ENCODE data around the gene CYTH3. TPM values are rescaled to one million over a fixed set of nuclear protein-coding genes. Genes with fewer than 3 reads are reported as not detected.

CYTH3 gene
- total and polyA plus RNA-seq, 2 of the 4 experiments (the other 2 are of a cell fraction), result 14.2 to 34.8 TPM

DNA sequence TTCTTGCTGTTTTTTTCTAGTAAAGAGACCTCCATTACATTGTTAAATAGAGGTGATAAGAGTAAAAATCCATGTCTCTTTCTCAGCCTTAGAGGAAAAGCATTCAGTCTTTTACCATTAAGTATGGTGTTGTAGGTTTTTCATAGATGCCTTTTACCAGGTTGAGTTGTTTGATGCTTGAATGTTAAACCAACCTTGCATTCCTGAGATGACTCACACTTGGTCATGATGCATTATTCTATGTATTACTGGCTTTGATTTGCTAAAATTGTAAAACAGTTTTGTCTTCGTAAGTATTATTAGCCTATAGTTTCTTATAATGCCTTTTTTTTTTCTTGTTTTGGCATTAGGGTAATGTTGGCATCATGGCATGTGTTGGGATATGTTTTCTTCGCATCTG is 151.3 kb downstream of the CYTH3 start:
- no peak overlapping the region for H3K14ac ChIP-seq (replicated peaks; ENCODE audit: low read depth, low read length)
- no peak overlapping the region for H2BK5ac ChIP-seq (ENCODE audit: low read depth, low read length, poor library complexity, severe bottlenecking)
- H2AK9ac ChIP-seq (replicated peaks; ENCODE audit: low read depth, low read length, poor library complexity), result no peak overlapping the region
- peak; percentile 61 for DNase-seq
- no peaks in the 10 kb centered on the region for H3K27me3 ChIP-seq (ENCODE audit: control insufficient read depth, insufficient read depth, low read length)
- ChIA-PET POLR2A (ENCODE audit: unreplicated experiment) (no interaction called here), CTCF (interaction anchor here (0.6 kb wide), 1 partner anchor 124 kb away, joined by 4 read pairs; no protein-coding TSS in a partner anchor)
- in situ Hi-C loops (cut with MboI; ENCODE audit: low sequenced_read_pairs), result no loop called here
- H4K5ac ChIP-seq (ENCODE audit: low read depth, low read length), result no peak overlapping the region
- H4K8ac ChIP-seq (ENCODE audit: low read depth in 2 of 2, low read length in 2 of 2), result no peak overlapping the region
- H3K4me3 ChIP-seq (ENCODE audit: insufficient read depth, low read depth, low read length), result no peak overlapping the region
- H3K9me3 ChIP-seq (ENCODE audit: control insufficient read depth, insufficient read depth, low read length), result peaks cover 9% of the 10 kb centered on the region
- no peak overlapping the region for H2AFZ ChIP-seq (replicated peaks; ENCODE audit: low read length, poor library complexity)
- WGBS, 2 experiments (ENCODE audit: extremely low coverage in 2 of 2, insufficient read length in 1 of 2), result 100% methylated on average over 1 of the region's 2 CpGs; no CpG with 5 or more reads in 1 of the 2 experiments
- no peak overlapping the region for H3K9ac ChIP-seq (ENCODE audit: low read depth, low read length)
- dilution Hi-C loops (cut with HindIII; ENCODE audit: low sequenced_read_pairs, unreplicated experiment), result no loop called here
- no peak for ATAC-seq (ENCODE audit: low read depth)
- H3K36me3 ChIP-seq (ENCODE audit: control insufficient read depth, insufficient read depth, low read length), result peaks cover 39% of the 10 kb centered on the region
- H3K4me2 ChIP-seq (ENCODE audit: low read depth, low read length), result no peak overlapping the region
- BruUV-seq (replicated peaks), result no TSS peak
- H3K23ac ChIP-seq (ENCODE audit: low read depth, low read length), result no peak overlapping the region
- no peaks in the 10 kb centered on the region for H3K9me1 ChIP-seq (ENCODE audit: insufficient read depth, low read length)
- H3K56ac ChIP-seq (ENCODE audit: extremely low read depth, insufficient read depth, low read length), result no peak overlapping the region
- no peak overlapping the region for H3K18ac ChIP-seq (ENCODE audit: low read depth, low read length)
- no peak overlapping the region for H2BK120ac ChIP-seq (ENCODE audit: low read depth, low read length)
- H2BK20ac ChIP-seq (ENCODE audit: low read depth, low read length), result no peak overlapping the region
- H3K27ac ChIP-seq (ENCODE audit: insufficient read depth, low read length), result no peak overlapping the region
- no peak overlapping the region for H2AK5ac ChIP-seq (ENCODE audit: low read depth, low read length)
- intact Hi-C loops (cut with micrococcal nuclease), result no loop called here
- no peaks in the 10 kb centered on the region for H4K20me1 ChIP-seq (ENCODE audit: insufficient read depth, low read length)
- no peak overlapping the region for H2BK15ac ChIP-seq (ENCODE audit: low read depth, low read length)
- H4K91ac ChIP-seq (ENCODE audit: insufficient read depth, low read depth, low read length), result no peak overlapping the region
- TF ChIP-seq MAZ (IDR thresholded peaks at IDR 0.05; ENCODE audit: borderline replicate concordance, low read depth, low read length) (no peak), MAFK (IDR thresholded peaks at IDR 0.05; ENCODE audit: low read depth, low read length) (no peak), CHD1 (IDR thresholded peaks at IDR 0.05; ENCODE audit: low read depth, low read length) (no peak), POLR2A (IDR thresholded peaks at IDR 0.05; ENCODE audit: low read depth, low read length) (no peak), ELK1 (IDR thresholded peaks at IDR 0.05; ENCODE audit: borderline replicate concordance, low read depth, low read length) (no peak)
- H3K4me1 ChIP-seq (ENCODE audit: control insufficient read depth, insufficient read depth, low read length), result no peaks in the 10 kb centered on the region
- H3K4ac ChIP-seq (ENCODE audit: low read depth, low read length), result no peak overlapping the region
- peaks cover 19 to 41% of the 10 kb centered on the region in 2 experiments for H3K79me1 ChIP-seq (ENCODE audit: low read depth in 1 of 2, low read length in 2 of 2)
